H1 (cell line): Measurements from ENCODE around the gene DIABLO. TPM values are rescaled to one million over a fixed set of nuclear protein-coding genes. Genes with fewer than 3 reads are reported as not detected.
A peak's percentile ranks its signal among the peaks of the same experiment; 100 is the strongest.

Experiments used
- CTCF ChIA-PET: fragments of 300-600 bp; sonication (Branson Sonifier 250); formaldehyde crosslinking; loops from one replicate; lab custom pipeline; 2021; ENCODE audit not compliant: partially characterized antibody; lab: Charles Lee
- POLR2A ChIA-PET: fragments of 300-600 bp; sonication (Branson Sonifier 250); formaldehyde crosslinking; loops from one replicate; lab custom pipeline; 2021; ENCODE audit warnings: inconsistent platforms; ENCODE audit not compliant: partially characterized antibody; lab: Charles Lee
- DNase-seq, 2 experiments: peaks; one replicate each; pipeline versions ENCODE4 v3.0.0 to v3.0.0-alpha.2; 2010 to 2022; ENCODE audit warnings: low spot score in 2 of 2, low read depth in 1 of 2, mixed read lengths in 1 of 2
- FAIRE-seq: peaks from 2 replicates; lab custom pipeline; 2011; peaks lifted over from hg19 to GRCh38; lab: Jason Lieb, UNC
- H2AFZ ChIP-seq: 2 replicates; pipeline ENCODE4 v1.8.1; 2012; ENCODE audit warnings: low read length, inconsistent platforms
- H2AK5ac ChIP-seq: 2 replicates; pipeline ENCODE4 v1.6.1; 2013; ENCODE audit warnings: low read depth, low read length
- H2BK120ac ChIP-seq: replicated peaks from 2 replicates; pipeline ENCODE3; 2013; ENCODE audit warnings: low read depth, low read length, inconsistent platforms
- H2BK12ac ChIP-seq: 2 replicates; pipeline ENCODE4 v1.6.1; 2013; ENCODE audit warnings: low read depth, low read length
- H2BK15ac ChIP-seq: 2 replicates; pipeline ENCODE4 v1.6.1; 2013; ENCODE audit warnings: low read length
- H2BK20ac ChIP-seq: 2 replicates; pipeline ENCODE4 v1.6.1; 2013; ENCODE audit warnings: low read length
- H2BK5ac ChIP-seq: 2 replicates; pipeline ENCODE4 v1.6.1; 2013; ENCODE audit warnings: low read depth, low read length
- H3K14ac ChIP-seq: 2 replicates; pipeline ENCODE4 v1.6.1; 2013; ENCODE audit warnings: inconsistent platforms; ENCODE audit not compliant: insufficient read length
- H3K18ac ChIP-seq: 2 replicates; pipeline ENCODE4 v1.6.1; 2013; ENCODE audit warnings: low read length; ENCODE audit errors: extremely low read depth
- H3K23ac ChIP-seq: 2 replicates; pipeline ENCODE4 v1.6.1; 2013; ENCODE audit warnings: inconsistent platforms; ENCODE audit not compliant: insufficient read length
- H3K23me2 ChIP-seq: 2 replicates; pipeline ENCODE4 v1.6.1; 2013; ENCODE audit warnings: low read depth, low read length
- H3K27ac ChIP-seq: 2 replicates; pipeline ENCODE4 v1.6.1; 2011; ENCODE audit warnings: low read depth, low read length, inconsistent platforms
- H3K27me3 ChIP-seq, 4 experiments: replicated peaks in 1 of 4; 1 replicate in 1 of 4; 2 replicates in 3 of 4; pipeline versions ENCODE4 v1.6.1 to v1.8.1; 2011 to 2013; ENCODE audit warnings: low read length in 3 of 4, mild to moderate bottlenecking in 3 of 4, inconsistent platforms in 2 of 4, mixed read lengths in 2 of 4, moderate library complexity in 1 of 4; ENCODE audit not compliant: control insufficient read depth in 3 of 4, insufficient read depth in 3 of 4; ENCODE audit errors: extremely low read depth in 1 of 4
- H3K36me3 ChIP-seq, 4 experiments: 2 replicates each; pipeline versions ENCODE4 v1.6.1 to v1.8.1; 2011 to 2013; ENCODE audit warnings: mild to moderate bottlenecking in 4 of 4, low read length in 3 of 4, moderate library complexity in 2 of 4, control low read depth in 1 of 4, inconsistent platforms in 1 of 4; ENCODE audit not compliant: insufficient read depth in 4 of 4, control insufficient read depth in 2 of 4
- H3K4ac ChIP-seq: replicated peaks from 2 replicates; pipeline ENCODE3; 2013; ENCODE audit warnings: low read length, low read depth, mixed read lengths, inconsistent platforms; ENCODE audit not compliant: insufficient read length
- H3K4me1 ChIP-seq, 4 experiments: replicated peaks in 1 of 4; 1 replicate in 1 of 4; 2 replicates in 3 of 4; pipeline versions ENCODE4 v1.6.1 to v1.8.1; 2011 to 2013; ENCODE audit warnings: low read length in 3 of 4, inconsistent platforms in 2 of 4, mixed read lengths in 1 of 4; ENCODE audit not compliant: insufficient read depth in 4 of 4, control insufficient read depth in 3 of 4
- H3K4me2 ChIP-seq, 2 experiments: 2 replicates each; pipeline versions ENCODE4 v1.6.1 to v1.8.1; 2011 to 2013; ENCODE audit warnings: low read depth in 2 of 2, low read length in 2 of 2, control low read depth in 1 of 2, inconsistent platforms in 1 of 2, mild to moderate bottlenecking in 1 of 2; ENCODE audit not compliant: insufficient read depth in 1 of 2
- H3K4me3 ChIP-seq, 4 experiments: fragments of 200-600, 300-600 bp in 1 of 4; sonication (generic), shearing (Covaris generic), sonication (Bioruptor Twin) in 1 of 4; 2 replicates each; pipeline versions ENCODE4 v1.5.1 to v1.8.1; 2011 to 2016; ENCODE audit warnings: low read length in 4 of 4, low read depth in 3 of 4, control low read depth in 2 of 4, inconsistent platforms in 2 of 4, mild to moderate bottlenecking in 2 of 4, mixed read lengths in 1 of 4, moderate library complexity in 1 of 4; ENCODE audit not compliant: insufficient read depth in 2 of 4; ENCODE audit errors: extremely low read depth in 1 of 4
- H3K56ac ChIP-seq: replicated peaks from 2 replicates; pipeline ENCODE3; 2013; ENCODE audit warnings: low read depth, mild to moderate bottlenecking, mixed read lengths, low read length, inconsistent platforms; ENCODE audit not compliant: insufficient read length
- H3K79me1 ChIP-seq: 2 replicates; pipeline ENCODE4 v1.6.1; 2013; ENCODE audit warnings: low read depth, low read length, control low read depth
- H3K79me2 ChIP-seq, 2 experiments: 2 replicates each; pipeline versions ENCODE4 v1.6.1 to v1.8.1; 2012 to 2013; ENCODE audit warnings: low read length in 2 of 2, mild to moderate bottlenecking in 2 of 2, inconsistent platforms in 1 of 2; ENCODE audit not compliant: insufficient read depth in 2 of 2, control insufficient read depth in 1 of 2
- H3K9ac ChIP-seq, 4 experiments: replicated peaks in 1 of 4; 1 replicate in 1 of 4; 2 replicates in 3 of 4; pipeline versions ENCODE4 v1.6.1 to v1.8.1; 2011 to 2013; ENCODE audit warnings: low read depth in 3 of 4, low read length in 3 of 4, control low read depth in 2 of 4, mild to moderate bottlenecking in 2 of 4, moderate library complexity in 2 of 4, inconsistent platforms in 1 of 4; ENCODE audit errors: extremely low read depth in 1 of 4
- H3K9me3 ChIP-seq, 2 experiments: 2 replicates each; pipeline versions ENCODE4 v1.6.1 to v1.8.1; 2012 to 2013; ENCODE audit warnings: mild to moderate bottlenecking in 2 of 2, moderate library complexity in 2 of 2, control low read depth in 1 of 2, inconsistent platforms in 1 of 2, low read depth in 1 of 2, low read length in 1 of 2, mixed read lengths in 1 of 2; ENCODE audit not compliant: insufficient read depth in 2 of 2
- H4K20me1 ChIP-seq, 2 experiments: replicated peaks in 1 of 2; 2 replicates each; pipeline versions ENCODE3 to v1.8.1; 2011 to 2013; ENCODE audit warnings: inconsistent platforms in 2 of 2, low read length in 2 of 2, mild to moderate bottlenecking in 1 of 2; ENCODE audit not compliant: insufficient read depth in 2 of 2, control insufficient read depth in 1 of 2
- H4K5ac ChIP-seq: 2 replicates; pipeline ENCODE4 v1.6.1; 2013; ENCODE audit warnings: low read length, low read depth, mixed read lengths, inconsistent platforms; ENCODE audit not compliant: insufficient read length
- H4K8ac ChIP-seq: 2 replicates; pipeline ENCODE4 v1.8.0; 2013; ENCODE audit warnings: mild to moderate bottlenecking, moderate library complexity, low read length, inconsistent platforms; ENCODE audit not compliant: insufficient read depth; ENCODE audit errors: extremely low read depth
- H4K91ac ChIP-seq: replicated peaks from 2 replicates; pipeline ENCODE3; 2013; ENCODE audit warnings: low read length, mixed read lengths, inconsistent platforms; ENCODE audit not compliant: insufficient read length
- BRCA1 ChIP-seq: IDR thresholded peaks from 2 replicates; pipeline ENCODE4 v1.6.1; 2012; ENCODE audit warnings: low read depth, low read length, improper control_type of control experiment
- CEBPB ChIP-seq: IDR thresholded peaks from 2 replicates; pipeline ENCODE4 v1.6.1; 2012; ENCODE audit warnings: low read depth, low read length
- CHD2 ChIP-seq: IDR thresholded peaks from 2 replicates; pipeline ENCODE4 v1.6.1; 2012; ENCODE audit warnings: low read length, improper control_type of control experiment
- FOSL1 ChIP-seq: IDR thresholded peaks from 2 replicates; pipeline ENCODE4 v1.6.1; 2011; ENCODE audit warnings: mild to moderate bottlenecking, low read depth, low read length, moderate library complexity; ENCODE audit not compliant: insufficient read depth
- KDM5A ChIP-seq: fragments of 200-600 bp; IDR thresholded peaks from 2 replicates; pipeline ENCODE4 v1.7.1; 2012; ENCODE audit warnings: mild to moderate bottlenecking, low read length, inconsistent platforms, mixed read lengths
- PHF8 ChIP-seq: fragments of 200-600 bp; sonication (generic); conservative IDR thresholded peaks from 2 replicates; pipeline ENCODE4 v1.7.1; 2012; ENCODE audit warnings: low read depth, mild to moderate bottlenecking, inconsistent platforms, low read length, moderate library complexity
- POLR2AphosphoS5 ChIP-seq: IDR thresholded peaks from 2 replicates; pipeline ENCODE4 v1.6.1; 2011; ENCODE audit warnings: low read depth, low read length
- RBBP5 ChIP-seq: IDR thresholded peaks from 2 replicates; pipeline ENCODE4 v1.7.1; 2012; ENCODE audit warnings: low read depth, mild to moderate bottlenecking, inconsistent platforms, low read length, moderate library complexity, borderline replicate concordance
- SP4 ChIP-seq: IDR thresholded peaks from 2 replicates; pipeline ENCODE4 v1.6.1; 2012; ENCODE audit warnings: low read length, inconsistent platforms
- SUZ12 ChIP-seq: fragments of 200-600 bp; sonication (generic); IDR thresholded peaks from 2 replicates; pipeline ENCODE4 v1.6.1; 2012; ENCODE audit warnings: mild to moderate bottlenecking, inconsistent platforms, low read length, moderate library complexity, mixed read lengths
- TCF12 ChIP-seq: IDR thresholded peaks from 2 replicates; pipeline ENCODE4 v1.6.1; 2011; ENCODE audit warnings: low read depth, mild to moderate bottlenecking, low read length
- WGBS, 2 experiments: shearing (Covaris generic) in 1 of 2; methylation state at CpG; one replicate each; pipeline versions ENCODE4 v1.1.6 to v1.1.7; 2013 to 2015; ENCODE audit warnings: low lambda C conversion rate in 2 of 2, mixed read lengths in 2 of 2, inconsistent platforms in 1 of 2, low coverage in 1 of 2, missing lambda C conversion rate in 1 of 2; ENCODE audit not compliant: insufficient replicate concordance in 2 of 2, insufficient coverage in 1 of 2, insufficient read length in 1 of 2; ENCODE audit errors: extremely low coverage in 1 of 2, missing lambda C conversion rate in 1 of 2; 5-methylcytosine and 5-hydroxymethylcytosine counted together
- polyA plus RNA-seq, 7 experiments: library from polyadenylated mRNA; depleted of rRNA in 3 of 7; stranded (reverse) in 5 of 7; unstranded in 2 of 7; fragments of >200 nt in 5 of 7; fragments of 200-250 nt in 2 of 7; gene quantifications; 1 replicate in 5 of 7; 2 replicates in 1 of 7; 4 replicates in 1 of 7; pipeline versions ENCODE4 v1.2.1 to v1.2.3, GENCODE V29; 2011 to 2013; ENCODE audit warnings: missing spikeins in 2 of 7, mixed read lengths in 2 of 7
- total RNA-seq: library from RNA; stranded (reverse); fragmentation: NEBNext Ultra II Directional; extraction: Animal tissue kit (Norgen Biotek cat#: 25700); gene quantifications from 2 replicates; pipeline ENCODE4 v1.2.1, GENCODE V29; 2021
- TF ChIP-seq, protein P1 (sequence below): IDR thresholded peaks from 2 replicates; pipeline ENCODE4 v1.6.1; 2012; ENCODE audit warnings: inconsistent platforms

The DIABLO gene
- total and polyA plus RNA-seq, 2 of the 8 experiments (the other 6 are each of a cell fraction or from before 2014, with no cell fraction given) = 65.2 to 68.3 TPM

DNA sequence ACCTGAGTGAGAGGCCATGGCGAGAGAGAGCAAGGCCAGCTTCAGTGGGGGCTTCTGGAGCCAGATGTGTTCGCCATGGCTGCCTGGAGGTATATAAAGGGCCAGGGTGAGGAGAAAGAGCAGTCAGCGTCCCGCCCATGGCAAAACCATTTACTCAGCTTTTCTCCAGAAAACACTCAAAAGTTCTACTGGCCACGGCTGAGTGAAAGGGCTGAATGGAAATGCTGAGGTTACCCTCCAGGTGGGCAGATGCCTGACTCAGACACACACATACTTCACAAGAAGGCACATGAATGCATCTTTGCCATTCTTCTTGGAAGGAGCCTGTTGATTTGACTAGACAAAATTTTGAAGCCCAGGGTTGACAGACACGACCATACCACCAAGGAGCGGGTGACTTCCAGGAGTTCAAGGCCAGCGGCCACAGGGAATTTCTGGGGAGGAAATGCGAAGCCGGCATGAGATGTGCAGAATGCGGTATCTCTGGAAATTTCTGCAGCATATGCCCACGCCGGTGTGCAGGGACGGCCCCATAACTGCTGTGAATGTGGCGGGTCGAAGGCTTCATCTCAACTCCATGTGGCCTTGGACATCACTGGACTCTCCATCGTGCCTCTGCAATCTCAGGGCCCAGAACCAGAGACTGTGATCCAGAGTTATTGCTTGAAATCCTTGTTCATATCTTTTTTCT is 51.6 kb downstream of the DIABLO start, which contains the start of gene IL31:
Gene IL31 (minus strand): TSS at position 67 of the 691 bp plus-strand sequence. CDS start 49 bp downstream, at position 18.
- H3K27me3 ChIP-seq = peaks cover 0 to 3% (median 0%) of the 10 kb centered on the region in 4 experiments; a peak in 1 of 7 replicates
- WGBS, 2 experiments = 94% methylated on average over 17 of the region's 17 CpGs; no CpG with 5 or more reads in 1 of the 2 experiments
- no peak within 1 kb of the TSS for H2AK5ac ChIP-seq
- H2BK12ac ChIP-seq = no peak within 1 kb of the TSS
- no peak within 1 kb of the TSS for H4K91ac ChIP-seq
- H3K9ac ChIP-seq = no peak within 1 kb of the TSS
- H3K27ac ChIP-seq = no peak within 1 kb of the TSS
- H3K18ac ChIP-seq = no peak within 1 kb of the TSS
- no peak within 1 kb of the TSS for H2BK20ac ChIP-seq
- H3K36me3 ChIP-seq = no peaks in the 10 kb centered on the region
- H3K23ac ChIP-seq = no peak within 1 kb of the TSS
- no peaks in the 10 kb centered on the region for H3K79me1 ChIP-seq
- H3K4me3 ChIP-seq = no peak within 1 kb of the TSS
- no peaks in the 10 kb centered on the region for H3K79me2 ChIP-seq
- H2BK5ac ChIP-seq = no peak within 1 kb of the TSS
- H2BK120ac ChIP-seq = no peak within 1 kb of the TSS
- FAIRE-seq (no peak), DNase-seq (no peak)
- no peaks in the 10 kb centered on the region for H3K9me3 ChIP-seq
- CTCF ChIA-PET = interaction anchor here (0.7 to 3.1 kb wide), 2 partner anchors 17 to 19 kb away, joined by 3 to 17 read pairs; no protein-coding TSS in a partner anchor
- no peaks in the 10 kb centered on the region for H4K20me1 ChIP-seq
- peak within 1 kb of the TSS; percentile 66; the same call in 1 of the 2 replicates for H4K8ac ChIP-seq
- H3K4me2 ChIP-seq = no peak within 1 kb of the TSS
- no peak within 1 kb of the TSS for H4K5ac ChIP-seq
- no peak within 1 kb of the TSS for H2BK15ac ChIP-seq
- POLR2A ChIA-PET = no interaction called here
- H3K56ac ChIP-seq = no peak within 1 kb of the TSS
- H3K4ac ChIP-seq = no peak within 1 kb of the TSS
- H3K14ac ChIP-seq = no peak within 1 kb of the TSS
- no peaks in the 10 kb centered on the region; the same call in 1 of the 2 replicates for H3K23me2 ChIP-seq
- H2AFZ ChIP-seq = no peak within 1 kb of the TSS
- no peaks in the 10 kb centered on the region for H3K4me1 ChIP-seq
- TF ChIP-seq SP4 = no peak
- TF ChIP-seq SUZ12 = no peak
- no peak for TF ChIP-seq FOSL1
- no peak for TF ChIP-seq KDM5A
- TF ChIP-seq BRCA1 = no peak
- TF ChIP-seq, protein P1, sequence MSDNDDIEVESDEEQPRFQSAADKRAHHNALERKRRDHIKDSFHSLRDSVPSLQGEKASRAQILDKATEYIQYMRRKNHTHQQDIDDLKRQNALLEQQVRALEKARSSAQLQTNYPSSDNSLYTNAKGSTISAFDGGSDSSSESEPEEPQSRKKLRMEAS = no peak
- no peak for TF ChIP-seq CEBPB
- TF ChIP-seq CHD2 = no peak
- TF ChIP-seq POLR2AphosphoS5 = no peak
- no peak for TF ChIP-seq RBBP5
- TF ChIP-seq PHF8 = no peak
- TF ChIP-seq TCF12 = no peak
